DMS79 treated with DMSO at 0.1 percent for 48 hours (cell line): ENCODE measurements around the gene LGI4.
"Not testable (repeated sequence)": the region's sequence is repeated elsewhere in the genome, so short reads cannot be mapped to it uniquely, and the experiment has no call there.

Experiments used
- DNase-seq: peaks from one replicate; lab custom pipeline; 2025; lab: John Stamatoyannopoulos, UW

The LGI4 gene

GRCh38 chr19:35141837-35142605, 7.2 kb upstream of the LGI4 start:
- no peak for DNase-seq

GRCh38 chr19:35140962-35141836, 6.3 kb upstream of the LGI4 start:
- no peak for DNase-seq

DNA sequence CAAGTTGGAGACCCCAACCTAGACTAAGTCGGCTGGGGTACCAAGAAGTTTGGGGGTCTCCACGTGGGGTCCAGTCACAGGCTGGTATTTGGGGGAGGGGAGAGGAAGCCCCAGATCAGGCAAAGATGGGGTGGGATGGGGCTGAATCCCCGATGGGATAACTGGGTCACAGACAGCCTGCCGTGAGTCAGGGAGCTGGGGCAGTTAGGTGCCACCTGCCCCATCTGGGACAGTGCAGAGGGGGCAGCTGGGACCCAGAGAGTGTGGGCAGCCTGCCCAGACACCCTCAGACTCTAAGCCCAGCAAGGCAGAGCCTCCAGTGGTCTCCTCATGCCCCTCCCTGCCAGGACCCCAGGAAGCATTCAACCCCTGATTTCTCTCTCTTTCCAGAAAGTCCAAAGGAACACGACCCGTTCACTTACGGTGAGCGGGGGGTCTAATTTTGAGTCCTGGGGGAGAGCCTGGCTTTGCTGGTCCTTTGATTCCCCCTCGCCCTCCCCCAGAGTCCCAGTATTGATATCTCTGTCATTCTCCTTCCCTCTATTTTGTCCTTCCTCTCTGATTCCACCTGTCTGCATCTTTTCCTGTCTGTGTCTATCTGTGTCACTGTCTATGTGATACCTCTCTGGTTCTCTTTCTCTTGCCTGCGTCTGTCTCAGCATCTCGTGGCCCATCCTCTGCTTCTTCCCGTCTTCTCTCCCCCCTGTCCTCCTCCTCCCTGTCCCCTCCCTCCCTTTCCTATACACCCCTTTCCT, 5.5 kb upstream of the LGI4 start:
- DNase-seq: no peak

- no peak for DNase-seq
Observed at GRCh38 chr19:35138305-35138892, 3.5 kb upstream of the LGI4 start, which contains the start of gene FXYD1. TSS of gene FXYD1 (plus strand) at chr19:35138824. CDS start at chr19:35140080, 1,256 bp downstream.

DNA sequence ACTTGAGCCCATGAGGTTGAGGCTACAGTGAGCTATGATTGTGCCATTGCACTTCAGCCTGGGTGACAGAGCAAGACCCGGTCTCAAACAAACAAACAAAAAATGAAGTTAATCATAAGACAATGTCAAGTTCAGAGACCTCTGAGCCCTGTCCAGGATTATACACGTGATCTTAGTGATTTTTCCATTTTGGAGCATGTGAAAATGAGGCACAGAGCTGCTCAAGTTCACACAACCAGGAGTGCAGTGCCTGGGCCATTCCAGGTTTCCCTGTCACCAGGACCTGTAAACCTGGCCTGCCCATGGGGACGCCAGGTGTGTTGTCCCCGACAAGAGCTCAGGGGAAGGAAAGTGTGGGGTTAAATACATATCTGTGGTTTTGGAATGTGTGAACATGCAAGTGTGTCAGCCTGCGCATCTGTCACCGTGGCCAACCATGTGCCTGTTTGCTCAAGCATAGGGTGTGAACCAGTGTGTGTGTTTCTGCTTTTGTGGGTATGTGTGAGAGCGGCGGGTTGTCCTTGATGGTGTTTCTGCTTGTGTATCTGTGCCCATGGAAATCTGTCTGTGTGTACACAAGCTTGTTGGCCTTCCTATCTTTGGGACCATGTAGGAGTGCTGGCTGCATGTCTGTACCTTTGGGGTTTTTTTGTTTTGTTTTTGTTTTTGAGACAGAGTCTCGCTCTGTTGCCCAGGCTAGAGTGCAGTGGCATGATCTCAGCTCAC, 2.3 kb upstream of the LGI4 start:
- DNase-seq: no peak

- DNase-seq: no peak
Observed at GRCh38 chr19:35136231-35136630, 1.4 kb upstream of the LGI4 start.

- peak; percentile 26 for DNase-seq
Observed at GRCh38 chr19:35135389-35135909, 590 bp upstream of the LGI4 start.

- DNase-seq: no peak
Observed at GRCh38 chr19:35133826-35134225, 1.0 kb downstream of the LGI4 start.

- no peak for DNase-seq
Observed at GRCh38 chr19:35132254-35132653, 2.6 kb downstream of the LGI4 start.

DNA sequence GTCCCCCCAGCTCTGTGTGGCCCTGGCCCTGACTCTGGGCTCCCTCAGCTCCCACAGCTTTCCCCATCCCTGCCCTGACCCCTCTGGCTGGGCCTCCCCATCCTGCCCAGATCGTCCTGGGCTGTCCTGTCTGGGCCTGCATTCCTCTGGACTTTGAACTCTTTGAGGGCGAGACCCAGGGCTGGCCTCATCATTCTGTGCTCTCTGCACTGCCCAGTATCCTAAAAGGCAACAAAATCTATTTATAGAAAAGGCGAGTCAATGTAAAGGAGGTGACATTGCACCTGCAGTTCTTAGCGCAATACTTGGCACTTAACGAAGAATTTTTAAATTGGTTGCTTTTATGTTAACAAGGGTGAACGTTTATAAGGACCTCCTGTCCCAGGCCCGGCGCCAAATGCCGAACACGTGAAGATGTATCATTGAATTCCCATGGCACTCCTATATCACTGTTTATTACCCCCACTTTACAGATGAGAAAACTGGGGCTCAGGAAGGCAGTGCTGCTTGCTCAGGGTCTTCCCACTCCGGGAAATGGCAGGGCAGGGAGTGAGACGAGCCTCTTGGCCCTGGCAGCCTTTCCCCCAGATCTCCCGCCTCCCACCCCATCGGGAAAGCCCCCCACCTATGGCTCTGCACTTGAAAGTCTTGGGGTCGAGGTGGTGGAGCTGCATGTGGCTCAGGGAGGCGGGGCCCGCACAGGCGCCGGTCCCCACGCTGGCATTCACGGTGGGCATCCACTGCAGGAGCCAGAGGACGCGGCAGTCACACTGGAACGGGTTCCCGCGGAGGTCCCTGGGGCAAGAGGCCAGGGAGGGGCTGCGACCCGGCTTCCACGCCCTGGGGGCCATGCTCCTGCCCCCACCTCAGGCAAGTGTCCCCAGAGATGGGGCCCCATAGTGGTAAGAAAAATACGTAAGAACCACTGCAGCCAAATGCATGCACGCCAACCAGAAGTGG, 3.8 kb downstream of the LGI4 start:
- DNase-seq: no peak

GRCh38 chr19:35129724-35130274, 5.1 kb downstream of the LGI4 start:
- DNase-seq: not testable (repeated sequence)

GRCh38 chr19:35128398-35129057, 6.3 kb downstream of the LGI4 start:
- no peak for DNase-seq

- no peak for DNase-seq
Observed at GRCh38 chr19:35127871-35128270, 7.0 kb downstream of the LGI4 start.

- no peak for DNase-seq
Observed at GRCh38 chr19:35126624-35126959, 8.3 kb downstream of the LGI4 start.

DNA sequence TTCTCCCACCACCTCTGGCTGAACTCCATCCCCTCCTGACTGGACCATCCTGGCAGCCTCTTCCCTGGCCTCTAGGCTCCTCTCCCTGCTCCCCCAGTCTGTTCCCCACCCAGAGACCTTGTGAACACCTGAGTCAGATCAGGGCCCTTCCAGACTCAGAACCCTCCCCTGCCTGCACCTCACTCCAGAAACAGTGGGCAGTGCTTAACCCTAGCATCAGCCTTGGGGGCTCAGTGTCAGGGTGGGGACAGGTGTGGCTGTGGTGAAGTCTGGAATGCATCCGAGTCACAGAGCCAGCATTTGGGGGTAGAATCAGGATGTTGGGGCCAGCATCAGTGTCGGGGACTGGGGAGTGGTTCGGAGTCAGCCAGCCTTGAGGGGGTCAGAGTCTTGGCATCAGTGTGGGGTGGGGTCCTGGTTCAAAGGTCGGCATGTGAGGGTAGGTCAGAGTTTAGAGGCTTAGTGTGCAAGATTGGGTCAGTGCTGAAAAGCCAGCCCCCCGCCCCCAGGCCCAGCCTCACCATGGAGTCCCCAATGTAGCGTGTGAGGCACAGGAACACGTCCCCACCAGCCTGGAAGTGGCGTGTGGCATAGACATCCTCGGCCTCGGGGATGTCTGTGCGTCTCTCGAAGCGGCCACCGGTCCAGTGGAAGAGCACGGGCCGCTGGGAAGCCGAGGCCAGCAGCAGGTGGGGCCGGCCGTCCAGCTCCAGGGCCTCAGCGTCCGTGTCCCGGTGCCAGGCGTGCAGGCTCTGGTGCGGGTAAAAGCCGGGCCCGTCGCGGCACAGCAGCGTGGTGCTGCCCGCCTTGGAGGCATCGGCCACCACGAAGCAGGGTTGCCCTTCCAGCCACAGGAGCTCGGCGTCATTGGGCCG, 8.9 kb downstream of the LGI4 start:
- no peak for DNase-seq

DNA sequence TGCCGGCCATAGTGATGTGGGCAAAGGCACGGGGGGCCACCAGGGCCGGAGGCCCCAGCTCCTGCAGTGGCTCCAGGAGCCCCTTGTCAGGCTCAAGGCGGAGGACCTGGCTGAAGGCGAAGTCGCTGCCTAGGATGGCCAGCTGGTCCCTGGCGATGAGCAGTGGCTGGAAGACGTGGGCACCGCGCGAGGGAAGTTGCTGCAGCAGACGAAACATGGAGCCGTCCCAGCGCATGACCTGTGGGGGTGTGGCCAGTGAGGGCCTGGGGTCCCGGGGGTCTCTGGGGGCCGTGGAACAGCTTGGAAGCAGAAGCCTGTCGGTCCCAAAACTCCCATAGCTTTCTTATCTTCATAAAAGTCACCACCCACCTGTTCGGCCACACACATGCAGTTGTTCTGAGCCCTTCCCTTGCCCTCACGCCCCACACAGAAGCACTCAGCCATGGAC, 9.6 kb downstream of the LGI4 start:
- DNase-seq: no peak

- DNase-seq: peak; percentile 86
Observed at GRCh38 chr19:35124098-35125060, 10.5 kb downstream of the LGI4 start.
